Upper lobe of left lung (tissue), 4 donors: ENCODE results near the gene MIA2.

ENCODE experiments used
- POLR2A ChIP-seq, 4 donors: fragments of 450-650 bp; IDR thresholded peaks; one replicate each; pipeline ENCODE4 v1.5.1; 2016 to 2017; ENCODE audit warnings: antibody characterized with exemption in 4 of 4, mild to moderate bottlenecking in 2 of 4
- TF ChIP-seq, protein P1 (sequence below), 6 experiments: fragments of 450-650 bp in 4 of 6; fragments of 200-600 bp in 2 of 6; sonication (generic) in 2 of 6; IDR thresholded peaks; one replicate each; pipeline ENCODE4 v1.5.1; 2016 to 2019; ENCODE audit warnings: antibody characterized with exemption in 6 of 6

GRCh38 chr14:39322807-39323206 lies 89.1 kb downstream of the MIA2 start:
- TF ChIP-seq, protein P1, sequence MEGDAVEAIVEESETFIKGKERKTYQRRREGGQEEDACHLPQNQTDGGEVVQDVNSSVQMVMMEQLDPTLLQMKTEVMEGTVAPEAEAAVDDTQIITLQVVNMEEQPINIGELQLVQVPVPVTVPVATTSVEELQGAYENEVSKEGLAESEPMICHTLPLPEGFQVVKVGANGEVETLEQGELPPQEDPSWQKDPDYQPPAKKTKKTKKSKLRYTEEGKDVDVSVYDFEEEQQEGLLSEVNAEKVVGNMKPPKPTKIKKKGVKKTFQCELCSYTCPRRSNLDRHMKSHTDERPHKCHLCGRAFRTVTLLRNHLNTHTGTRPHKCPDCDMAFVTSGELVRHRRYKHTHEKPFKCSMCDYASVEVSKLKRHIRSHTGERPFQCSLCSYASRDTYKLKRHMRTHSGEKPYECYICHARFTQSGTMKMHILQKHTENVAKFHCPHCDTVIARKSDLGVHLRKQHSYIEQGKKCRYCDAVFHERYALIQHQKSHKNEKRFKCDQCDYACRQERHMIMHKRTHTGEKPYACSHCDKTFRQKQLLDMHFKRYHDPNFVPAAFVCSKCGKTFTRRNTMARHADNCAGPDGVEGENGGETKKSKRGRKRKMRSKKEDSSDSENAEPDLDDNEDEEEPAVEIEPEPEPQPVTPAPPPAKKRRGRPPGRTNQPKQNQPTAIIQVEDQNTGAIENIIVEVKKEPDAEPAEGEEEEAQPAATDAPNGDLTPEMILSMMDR (IDR thresholded peaks at IDR 0.05), result no peak
- no peak for TF ChIP-seq POLR2A (IDR thresholded peaks at IDR 0.05)
